NT2/D1 (cell line): ENCODE measurements around the gene TMEM150A.

Experiments used
- DNase-seq: peaks from one replicate; pipeline ENCODE4 v3.0.0-alpha.2; 2011; ENCODE audit warnings: low read depth, low spot score
- H3K27me3 ChIP-seq: 2 replicates; pipeline ENCODE4 v1.6.0; 2011; ENCODE audit warnings: mild to moderate bottlenecking; ENCODE audit not compliant: insufficient read length, insufficient read depth
- H3K36me3 ChIP-seq: 2 replicates; pipeline ENCODE4 v1.6.1; 2011; ENCODE audit warnings: mild to moderate bottlenecking, low read length, mixed read lengths; ENCODE audit not compliant: insufficient read depth, insufficient read length
- H3K4me1 ChIP-seq: 2 replicates; pipeline ENCODE4 v1.5.1; 2011; ENCODE audit not compliant: insufficient read depth, insufficient read length
- H3K4me3 ChIP-seq: 2 replicates; pipeline ENCODE4 v1.5.1; 2011; ENCODE audit warnings: low read depth; ENCODE audit not compliant: insufficient read length
- H3K9ac ChIP-seq: 2 replicates; pipeline ENCODE4 v1.6.0; 2011; ENCODE audit warnings: low read depth; ENCODE audit not compliant: insufficient read length
- H3K9me3 ChIP-seq: 2 replicates; pipeline ENCODE4 v1.5.1; 2011; ENCODE audit warnings: mild to moderate bottlenecking, low read length; ENCODE audit not compliant: insufficient read depth
- SUZ12 ChIP-seq: IDR thresholded peaks from 2 replicates; pipeline ENCODE4 v1.6.1; 2011; ENCODE audit not compliant: insufficient read length, insufficient read depth; ENCODE audit errors: extremely low read depth
- YY1 ChIP-seq: IDR thresholded peaks from 2 replicates; pipeline ENCODE4 v1.6.1; 2011; ENCODE audit not compliant: insufficient read length, insufficient read depth
- ZNF274 ChIP-seq: IDR thresholded peaks from 2 replicates; pipeline ENCODE4 v1.6.1; 2011; ENCODE audit warnings: mild to moderate bottlenecking, low read depth, low read length

Gene TMEM150A

GRCh38 chr2:85577386-85578242 lies 24.9 kb downstream of the TMEM150A start, which contains the start of gene VAMP8:
Gene VAMP8 (plus strand): TSS chr2:85577586. CDS start chr2:85577647, 61 bp downstream.
- Histone ChIP-seq H3K9me3 (no peaks in the 10 kb centered on the region), H3K4me3 (peak within 1 kb of the TSS; percentile 21), H3K36me3 (no peaks in the 10 kb centered on the region), H3K9ac (peak within 1 kb of the TSS; percentile 56), H3K27me3 (peaks cover 28% of the 10 kb centered on the region), H3K4me1 (no peaks in the 10 kb centered on the region)
- no peak for TF ChIP-seq ZNF274
- TF ChIP-seq SUZ12, result no peak
- TF ChIP-seq YY1, result no peak
- no peak for DNase-seq

- TF ChIP-seq ZNF274, result no peak
- TF ChIP-seq YY1, result no peak
- TF ChIP-seq SUZ12, result no peak
- Histone ChIP-seq H3K36me3 (no peaks in the 10 kb centered on the region), H3K4me3 (no peak overlapping the region), H3K9ac (no peak overlapping the region), H3K4me1 (no peaks in the 10 kb centered on the region), H3K9me3 (no peaks in the 10 kb centered on the region), H3K27me3 (peaks cover 23% of the 10 kb centered on the region)
- DNase-seq, result no peak
Measured at GRCh38 chr2:85577063-85577385, 25.5 kb downstream of the TMEM150A start.

- H3K9me3 ChIP-seq, result no peaks in the 10 kb centered on the region
- H3K4me3 ChIP-seq, result no peak overlapping the region
- H3K4me1 ChIP-seq, result no peaks in the 10 kb centered on the region
- H3K9ac ChIP-seq, result no peak overlapping the region
- no peaks in the 10 kb centered on the region for H3K36me3 ChIP-seq
- no peak for DNase-seq
- no peak for TF ChIP-seq SUZ12
- no peak for TF ChIP-seq ZNF274
- TF ChIP-seq YY1, result no peak
- H3K27me3 ChIP-seq, result peaks cover 28% of the 10 kb centered on the region
Measured at GRCh38 chr2:85575739-85576138, 26.8 kb downstream of the TMEM150A start.

GRCh38 chr2:85566265-85566664 lies 36.2 kb downstream of the TMEM150A start:
- TF ChIP-seq SUZ12, result no peak
- TF ChIP-seq YY1, result no peak
- no peak for TF ChIP-seq ZNF274

GRCh38 chr2:85564144-85564563 lies 38.3 kb downstream of the TMEM150A start:
- H3K27me3 ChIP-seq, result peaks cover 9% of the 10 kb centered on the region
- no peak for DNase-seq
- no peak for TF ChIP-seq YY1
- TF ChIP-seq ZNF274, result no peak
- no peak for TF ChIP-seq SUZ12
- no peaks in the 10 kb centered on the region for H3K9me3 ChIP-seq
- peaks cover 3% of the 10 kb centered on the region for H3K36me3 ChIP-seq
- no peak overlapping the region for H3K4me3 ChIP-seq
- no peaks in the 10 kb centered on the region for H3K4me1 ChIP-seq
- H3K9ac ChIP-seq, result no peak overlapping the region

More at GRCh38 chr2:85566265-85566664, 36.2 kb downstream of the TMEM150A start:
- no peak overlapping the region for H3K9ac ChIP-seq
- H3K4me1 ChIP-seq, result no peaks in the 10 kb centered on the region
- no peak for DNase-seq
- H3K9me3 ChIP-seq, result no peaks in the 10 kb centered on the region
- H3K36me3 ChIP-seq, result no peaks in the 10 kb centered on the region
- no peak overlapping the region for H3K4me3 ChIP-seq
- H3K27me3 ChIP-seq, result peaks cover 29% of the 10 kb centered on the region

GRCh38 chr2:85561280-85562212 lies 41.0 kb downstream of the TMEM150A start, which contains the start of gene GGCX:
Gene GGCX (minus strand): TSS chr2:85561493. CDS start chr2:85561428, 65 bp downstream.
- H3K9ac ChIP-seq, result peak within 1 kb of the TSS; percentile 91
- no peaks in the 10 kb centered on the region for H3K9me3 ChIP-seq
- peaks cover 23% of the 10 kb centered on the region for H3K36me3 ChIP-seq
- H3K27me3 ChIP-seq, result no peaks in the 10 kb centered on the region
- no peaks in the 10 kb centered on the region for H3K4me1 ChIP-seq
- peak within 1 kb of the TSS; percentile 77 for H3K4me3 ChIP-seq
- no peak for TF ChIP-seq SUZ12
- TF ChIP-seq YY1, result peak; percentile 51
- peak; percentile 95 for DNase-seq
